Ishikawa (cell line): ENCODE data around the gene CHFR.

Source experiments
- CEBPB ChIP-seq: IDR thresholded peaks from 2 replicates; pipeline ENCODE4 v1.6.1; 2012
- EGR1 ChIP-seq: IDR thresholded peaks from 2 replicates; pipeline ENCODE4 v1.6.1; 2012
- FOXM1 ChIP-seq: IDR thresholded peaks from 2 replicates; pipeline ENCODE4 v1.6.1; 2012; ENCODE audit warnings: low read depth, borderline replicate concordance
- MAX ChIP-seq: IDR thresholded peaks from 2 replicates; pipeline ENCODE4 v1.6.1; 2012
- RAD21 ChIP-seq: IDR thresholded peaks from 2 replicates; pipeline ENCODE4 v1.6.1; 2012; ENCODE audit warnings: low read depth
- REST ChIP-seq: IDR thresholded peaks from 2 replicates; pipeline ENCODE4 v1.6.1; 2012; ENCODE audit warnings: low read depth, mild to moderate bottlenecking
- TAF1 ChIP-seq: IDR thresholded peaks from 2 replicates; pipeline ENCODE4 v1.6.1; 2012; ENCODE audit warnings: low read depth, mild to moderate bottlenecking
- TEAD4 ChIP-seq: IDR thresholded peaks from 2 replicates; pipeline ENCODE4 v1.6.1; 2012

- TF ChIP-seq MAX (no peak), TAF1 (no peak), REST (no peak), CEBPB (no peak), FOXM1 (no peak), EGR1 (no peak), RAD21 (no peak), TEAD4 (no peak)
These were observed 88.6 kb downstream of the CHFR start for GRCh38 chr12:132798836-132799235.
